HL-60/S4 treated with phorbol 12-myristate 13-acetate at 8.2 ng/mL for 4 days and 3 days (cell line): Measurements from ENCODE around the gene TOPBP1.
"Not testable (repeated sequence)": the region's sequence is repeated elsewhere in the genome, so short reads cannot be mapped to it uniquely, and the experiment has no call there.

Experiments used
- in situ Hi-C: fragments of 300-500 bp; cut with MboI; formaldehyde crosslinking; loops from 2 replicates; pipeline ENCODE4 v1.15.0; 2022; ENCODE audit warnings: low sequenced_read_pairs

Gene TOPBP1

GRCh38 chr3:133674290-133674919 lies 12.7 kb upstream of the TOPBP1 start:
- in situ Hi-C loops = no loop called here

DNA sequence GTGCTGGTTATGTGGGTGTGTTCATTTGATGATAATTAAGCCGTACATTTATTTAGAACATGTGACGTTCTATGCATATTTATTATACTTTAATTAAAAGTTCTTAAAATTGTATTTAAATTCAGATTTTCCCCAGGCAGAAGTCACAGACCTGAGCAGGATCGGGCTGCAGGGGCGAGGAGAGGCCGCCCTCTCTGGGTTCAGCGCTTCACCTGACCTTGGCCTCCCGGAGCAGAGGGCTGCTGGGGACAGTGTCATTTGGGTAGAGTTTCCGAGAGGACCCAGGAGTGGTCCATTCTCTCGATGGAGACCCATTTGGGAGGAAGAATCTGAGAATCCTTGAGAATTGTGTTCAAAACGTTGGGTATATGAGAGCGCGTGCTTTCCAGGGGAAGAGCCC lies 12.0 kb upstream of the TOPBP1 start:
- in situ Hi-C loops = no loop called here

DNA sequence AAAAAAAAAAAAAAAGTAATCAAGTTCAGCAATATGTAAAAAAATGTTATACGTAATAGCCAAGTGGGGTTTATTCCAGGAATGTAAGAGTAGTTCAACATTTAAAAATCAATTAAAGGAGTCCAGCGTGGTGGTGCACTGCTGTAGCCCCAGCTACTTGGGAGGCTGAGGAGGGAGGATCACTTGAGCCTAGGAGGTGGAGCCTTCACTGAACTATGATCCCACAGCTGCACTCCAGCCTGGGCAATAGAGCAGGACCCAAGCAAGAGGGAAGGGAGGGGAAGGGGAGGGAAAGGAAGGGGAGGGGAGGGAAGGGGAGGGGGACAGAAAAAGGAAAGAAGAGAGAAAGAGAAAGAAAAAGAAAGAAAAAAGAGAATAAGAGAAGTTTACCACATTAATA lies 10.7 kb upstream of the TOPBP1 start:
- in situ Hi-C loops = no loop called here

- in situ Hi-C loops = no loop called here
Observed at GRCh38 chr3:133670525-133670995, 8.8 kb upstream of the TOPBP1 start.

DNA sequence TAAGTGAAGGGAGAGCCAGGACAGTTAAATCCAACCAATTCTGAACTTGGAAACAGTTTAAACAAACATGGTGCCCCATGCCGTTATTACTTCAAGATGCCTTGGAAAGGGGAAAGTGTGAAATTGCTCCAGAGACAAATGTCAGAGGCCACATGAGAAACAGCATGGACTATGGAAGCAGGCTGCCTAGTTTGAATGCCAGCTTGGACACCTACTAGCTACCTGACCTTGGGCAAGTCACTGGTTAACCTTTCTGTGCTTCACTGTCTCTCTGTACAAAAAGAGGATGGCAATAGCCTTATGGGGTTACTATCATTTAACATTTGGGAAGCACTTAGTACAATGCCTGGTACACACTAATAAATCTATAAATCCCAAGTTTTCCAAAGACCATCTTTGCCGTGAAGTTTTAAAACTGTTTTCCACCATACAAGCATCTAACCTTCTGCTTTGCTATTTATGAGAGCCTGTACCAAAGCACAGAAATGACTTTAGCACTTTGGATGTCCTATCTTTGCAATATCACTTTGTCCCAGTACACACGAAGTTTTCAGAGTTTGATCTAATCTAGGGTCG lies 8.3 kb upstream of the TOPBP1 start:
- in situ Hi-C loops = no loop called here

- in situ Hi-C loops = no loop called here
Observed at GRCh38 chr3:133667118-133667517, 5.4 kb upstream of the TOPBP1 start.

DNA sequence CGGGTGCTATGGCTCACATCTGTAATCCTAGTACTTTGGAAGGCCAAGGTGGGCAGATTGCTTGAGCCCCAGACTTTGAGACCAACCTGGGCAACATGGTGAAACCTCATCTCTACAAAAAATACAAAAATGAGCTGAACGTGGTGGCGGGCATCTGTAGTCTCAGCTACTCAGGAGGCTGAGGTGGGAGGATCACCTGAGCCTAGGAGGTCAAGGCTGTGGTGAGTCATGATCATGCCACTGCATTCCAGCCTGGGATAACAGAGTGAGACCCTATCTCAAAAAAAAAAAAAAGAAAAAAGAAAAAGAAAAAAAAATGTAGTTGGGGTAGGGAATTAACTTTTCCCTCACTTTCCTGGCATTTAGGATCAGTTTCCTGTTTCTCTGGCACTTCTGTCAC lies 3.4 kb upstream of the TOPBP1 start:
- in situ Hi-C loops = not testable (repeated sequence)

- in situ Hi-C loops = no loop called here
Observed at GRCh38 chr3:133663569-133664313, 2.0 kb upstream of the TOPBP1 start.

- in situ Hi-C loops = no loop called here
Observed at GRCh38 chr3:133662278-133662651, 524 bp upstream of the TOPBP1 start.

- in situ Hi-C loops = no loop called here
Observed at GRCh38 chr3:133659806-133660205, 1.9 kb downstream of the TOPBP1 start.

- in situ Hi-C loops = no loop called here
Observed at GRCh38 chr3:133655731-133656515, 5.8 kb downstream of the TOPBP1 start.

DNA sequence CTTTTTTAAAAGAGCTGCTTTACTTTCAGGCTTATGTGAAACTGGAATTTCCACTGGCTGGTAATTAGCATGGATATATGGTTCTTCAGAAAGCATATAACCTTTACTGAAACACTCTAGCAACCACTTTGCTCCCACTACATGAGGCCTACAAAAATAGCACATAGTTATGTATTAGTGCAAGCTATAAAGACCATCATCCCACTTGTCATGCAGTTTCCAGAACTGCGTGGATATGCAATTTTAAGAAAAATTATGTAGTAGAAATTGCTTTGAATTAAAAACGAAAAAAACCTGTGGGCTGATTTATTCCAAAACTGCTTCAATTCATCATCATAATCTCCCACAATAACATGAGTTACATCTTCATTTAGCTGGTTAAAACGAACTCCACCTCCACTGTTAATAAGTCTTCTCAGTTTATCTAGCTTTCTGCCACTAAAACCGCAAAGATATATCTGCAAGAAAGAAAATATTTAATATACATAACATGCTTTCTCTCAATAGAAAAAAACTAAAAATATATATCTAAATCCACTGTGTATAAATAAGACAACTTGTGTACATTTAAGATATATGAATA lies 12.2 kb downstream of the TOPBP1 start:
- in situ Hi-C loops = loop anchor here (25.0 kb wide), 1 partner anchor 937 kb away; the partner anchor contains the start of gene NPHP3

GRCh38 chr3:133644768-133645167 lies 17.0 kb downstream of the TOPBP1 start:
- in situ Hi-C loops = loop anchor here (25.0 kb wide), 1 partner anchor 932 kb away; the partner anchor contains the start of gene NPHP3

- in situ Hi-C loops = loop anchor here (25.0 kb wide), 1 partner anchor 931 kb away; the partner anchor contains the start of gene NPHP3
Observed at GRCh38 chr3:133643611-133644010, 18.1 kb downstream of the TOPBP1 start.

- in situ Hi-C loops = loop anchor here (25.0 kb wide), 1 partner anchor 929 kb away; the partner anchor contains the start of gene NPHP3
Observed at GRCh38 chr3:133641254-133641653, 20.5 kb downstream of the TOPBP1 start.

DNA sequence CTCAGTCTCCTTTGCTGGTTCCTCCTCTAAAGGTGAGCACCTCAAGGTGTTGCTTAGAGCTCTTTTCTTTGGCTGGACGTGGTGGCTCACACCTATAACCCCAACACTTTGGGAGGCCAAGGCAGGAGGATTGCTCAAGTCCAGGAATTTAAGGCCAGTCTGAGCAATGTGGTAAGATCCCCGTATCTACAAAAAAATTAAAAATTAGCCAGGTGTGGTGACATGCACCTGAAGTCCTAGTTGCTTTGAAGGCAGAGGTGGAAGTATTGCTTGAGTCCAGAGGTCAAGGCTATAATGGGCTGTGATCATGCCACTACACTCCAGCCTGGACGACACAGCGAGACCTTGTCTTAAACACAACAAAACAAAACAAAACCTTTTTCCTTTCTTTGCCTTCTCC lies 28.3 kb downstream of the TOPBP1 start:
- in situ Hi-C loops = loop anchor here (25.0 kb wide), 1 partner anchor 921 kb away; the partner anchor contains the start of gene NPHP3

DNA sequence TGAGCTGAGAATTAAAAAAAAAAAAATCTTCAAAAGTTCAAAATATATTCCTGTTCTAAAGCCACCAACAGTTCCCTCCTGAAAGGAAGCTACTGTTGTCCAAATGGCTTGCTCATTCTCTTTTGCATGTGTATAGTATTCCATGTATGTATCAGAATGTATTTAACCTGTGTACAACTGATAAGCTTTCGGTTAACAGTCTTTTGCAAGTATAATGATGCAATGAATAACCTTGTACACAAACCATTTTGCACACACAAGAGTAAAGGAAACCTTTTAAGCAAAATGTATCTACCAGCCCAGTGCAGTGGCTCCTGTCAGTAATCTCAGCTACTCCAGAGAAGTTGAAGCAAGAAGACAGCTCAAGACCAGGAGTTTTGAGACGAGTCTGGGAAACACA lies 32.6 kb downstream of the TOPBP1 start:
- in situ Hi-C loops = loop anchor here (25.0 kb wide), 1 partner anchor 917 kb away; the partner anchor contains the start of gene NPHP3

DNA sequence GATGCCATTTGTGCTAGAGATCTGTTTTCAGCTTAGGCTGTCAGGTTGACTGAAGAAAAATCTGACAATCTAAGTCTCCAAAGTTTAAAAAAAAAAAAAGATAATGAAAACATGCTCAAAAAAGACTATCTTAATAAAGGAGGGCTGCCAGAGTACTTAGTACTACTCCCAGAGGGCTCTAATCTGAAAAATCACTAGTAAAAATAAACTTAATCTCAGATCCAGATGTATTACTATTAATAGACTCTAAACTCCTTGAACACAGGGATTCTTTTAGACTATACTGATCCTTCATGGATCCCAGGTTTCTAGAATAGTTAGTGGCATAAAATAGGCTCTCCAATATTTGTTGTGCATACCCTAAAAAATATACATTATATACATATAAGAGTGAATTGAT lies 34.0 kb downstream of the TOPBP1 start:
- in situ Hi-C loops = loop anchor here (25.0 kb wide), 1 partner anchor 915 kb away; the partner anchor contains the start of gene NPHP3

DNA sequence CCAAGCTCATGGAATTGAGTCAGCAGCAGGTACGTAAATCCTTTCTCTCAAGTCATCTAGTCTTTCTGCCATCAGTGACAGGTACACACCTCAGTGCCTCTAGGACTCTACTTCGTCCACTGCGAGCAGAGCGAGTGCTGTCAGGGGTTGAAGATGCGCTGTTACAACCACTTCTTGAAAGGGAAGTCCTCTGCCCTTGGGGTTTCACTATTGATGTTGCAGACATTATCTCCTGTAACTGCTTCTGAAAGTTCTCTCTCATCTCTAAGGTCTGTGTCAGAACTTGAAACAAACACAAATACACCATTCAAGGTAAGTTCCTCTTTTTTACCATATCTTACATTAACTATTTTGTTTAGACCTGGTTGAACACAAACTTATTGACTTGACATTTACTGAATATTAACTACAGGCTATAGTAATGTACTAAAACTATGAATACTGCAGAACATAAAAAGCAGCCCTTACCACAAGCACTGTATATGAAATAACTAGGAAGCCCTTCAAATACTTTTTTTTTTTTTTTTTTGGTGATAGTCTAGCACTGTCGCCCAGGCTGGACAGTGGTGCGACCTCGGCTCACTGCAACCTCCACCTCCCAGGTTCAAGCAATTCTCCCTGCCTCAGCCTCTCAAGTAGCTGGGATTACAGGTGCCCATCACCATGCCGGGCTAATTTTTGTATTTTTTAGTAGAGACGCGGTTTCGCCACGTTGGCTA lies 41.5 kb downstream of the TOPBP1 start:
- in situ Hi-C loops = no loop called here

DNA sequence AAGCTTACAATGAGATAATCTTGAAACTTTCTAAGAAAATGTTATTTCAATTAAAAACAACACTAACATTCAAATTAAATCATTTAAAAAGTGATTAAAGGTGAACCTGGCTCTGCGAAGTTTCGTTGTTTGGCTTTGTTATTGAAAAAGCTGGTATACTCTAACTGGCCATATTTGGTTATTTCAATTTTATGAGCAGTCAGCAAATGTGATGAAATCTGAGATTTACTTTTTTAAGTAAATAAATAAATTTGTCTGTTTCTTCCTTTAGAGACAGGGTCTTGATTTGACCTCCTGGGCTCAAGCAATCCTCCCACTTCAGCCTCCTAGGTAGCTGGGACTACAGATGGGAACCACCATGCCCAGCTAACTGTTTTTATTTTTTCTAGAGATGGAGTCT lies 50.2 kb downstream of the TOPBP1 start:
- in situ Hi-C loops = no loop called here
